Stimulated activated CD4-positive, alpha-beta T cell treated with anti-CD3 and anti-CD28 coated beads, Interleukin-1b, Interleukin-23, amount 100 ng/mL, for 1 hour (primary cell): ENCODE results near the gene COL17A1.

Experiments
- DNase-seq, 2 donors: peaks; one replicate each; pipeline ENCODE4 v3.0.0-alpha.2; 2020; ENCODE audit warnings: low read depth in 2 of 2

The COL17A1 gene

DNA sequence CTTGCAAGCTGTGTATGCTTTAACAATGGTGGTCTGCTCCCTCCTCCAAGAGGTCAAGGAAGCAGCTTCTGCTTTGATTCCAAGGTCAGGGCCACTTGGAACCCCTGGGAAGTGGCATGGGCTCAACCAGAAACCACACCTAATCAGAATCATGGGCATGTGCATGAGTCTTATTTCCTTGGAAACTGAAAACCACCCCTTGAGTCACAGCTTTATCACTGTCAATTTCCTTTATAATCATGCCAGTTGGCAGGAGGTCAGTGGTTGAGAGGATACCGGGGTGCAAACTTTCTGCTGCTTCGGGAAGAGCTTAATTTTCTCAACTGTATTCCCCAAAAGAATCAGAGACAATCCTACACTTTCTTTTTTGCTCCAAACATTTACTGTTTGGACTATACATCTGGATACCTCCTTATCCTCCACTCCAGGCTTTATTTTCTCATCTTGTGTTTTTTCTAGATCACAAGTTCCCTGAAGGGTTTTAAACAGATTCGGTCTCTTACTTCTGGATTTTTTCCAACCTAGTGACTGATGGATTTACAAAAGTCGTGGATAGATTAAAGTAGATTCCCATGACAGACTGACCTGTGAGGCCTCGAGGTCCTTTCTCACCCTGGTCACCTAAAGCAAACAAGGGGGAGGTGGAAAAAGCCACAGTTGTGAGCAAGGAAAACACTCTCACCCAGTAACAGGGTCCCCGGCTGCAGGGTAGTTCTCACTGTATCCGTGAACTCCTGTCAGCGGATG is 36.0 kb downstream of the COL17A1 start:
- DNase-seq, result no peak

DNA sequence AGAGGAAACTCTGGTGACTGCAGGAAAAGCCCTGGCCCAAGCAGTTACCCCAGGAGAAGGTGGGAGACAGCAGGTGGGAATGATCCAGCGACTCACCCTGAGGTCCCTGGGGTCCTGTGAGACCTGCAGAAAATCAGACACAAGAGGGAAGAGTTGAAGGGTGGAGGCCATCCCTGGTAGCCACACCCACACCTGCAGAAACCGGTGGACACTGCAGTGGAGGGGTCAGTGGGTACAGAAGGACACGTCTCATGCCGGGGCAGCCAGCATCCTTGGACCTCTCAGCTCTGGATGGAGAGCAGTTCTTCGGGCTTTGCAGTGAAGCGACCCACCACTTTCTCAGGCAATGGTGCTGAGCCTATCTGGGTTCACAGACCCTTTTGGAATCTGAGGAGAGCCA is 39.0 kb downstream of the COL17A1 start:
- no peak for DNase-seq

DNA sequence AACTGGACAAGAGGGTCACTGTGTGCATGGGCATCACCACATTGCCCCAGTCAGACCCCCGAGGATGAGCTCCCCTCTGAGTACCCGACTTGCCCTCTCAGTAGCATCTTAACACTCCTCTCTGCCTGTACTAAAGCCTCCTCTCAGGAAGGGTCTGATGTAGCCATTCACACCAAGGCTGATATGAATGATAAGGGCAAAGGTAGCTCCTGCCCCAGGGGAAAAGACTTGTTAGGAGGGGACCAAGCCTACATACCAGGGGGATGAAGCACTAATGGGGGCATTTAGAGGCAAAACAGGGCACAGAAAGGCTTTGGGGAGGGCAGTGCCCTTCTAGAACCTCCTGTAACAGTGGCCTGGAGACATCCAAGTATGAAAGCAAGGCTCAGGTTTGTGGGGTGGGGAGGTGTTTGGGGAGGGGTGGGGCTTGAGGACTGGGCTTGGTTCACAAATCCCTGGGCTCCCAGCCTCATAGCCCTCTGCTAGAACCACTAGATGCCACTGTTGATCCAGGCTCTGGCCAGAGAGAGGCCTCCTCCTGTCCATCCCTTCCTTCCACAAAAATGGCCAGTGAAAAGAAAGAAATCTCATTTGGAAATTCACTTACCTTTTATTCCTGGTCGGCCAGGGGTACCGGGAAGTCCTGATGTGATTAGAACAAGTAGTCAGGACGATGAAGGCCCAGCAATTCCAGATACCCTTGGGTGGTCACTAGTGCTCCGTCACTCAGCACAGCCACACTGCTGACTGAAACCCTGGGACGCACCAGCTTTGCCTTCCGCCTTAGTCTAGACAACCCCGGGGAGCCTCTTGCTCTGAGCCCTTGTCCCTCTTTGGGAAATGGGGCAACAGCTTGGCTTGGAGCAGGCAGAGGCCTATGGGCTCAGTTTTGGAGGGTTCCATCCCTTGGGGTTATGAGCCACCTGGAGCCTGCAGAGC is 40.3 kb downstream of the COL17A1 start:
- DNase-seq, result no peak

DNA sequence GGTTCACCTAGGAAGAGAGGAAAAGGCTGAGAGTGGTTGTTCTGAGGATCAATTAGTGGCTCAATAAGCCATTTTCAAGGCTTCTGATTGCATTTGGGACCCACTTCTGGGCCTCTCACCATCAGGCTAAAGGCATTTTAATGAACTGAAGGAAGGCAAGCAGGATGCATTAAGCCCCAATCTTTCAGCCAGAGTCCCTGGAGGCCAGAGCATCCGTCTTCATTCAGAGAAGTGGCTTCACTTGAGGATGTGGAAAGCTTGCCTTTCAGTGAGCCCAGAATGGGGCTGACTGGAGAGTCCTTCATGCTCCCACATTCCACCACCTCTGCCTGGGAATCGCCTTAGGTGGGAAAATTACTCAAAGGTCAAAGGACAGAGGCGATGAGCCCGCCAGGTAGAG is 41.8 kb downstream of the COL17A1 start:
- no peak for DNase-seq

DNA sequence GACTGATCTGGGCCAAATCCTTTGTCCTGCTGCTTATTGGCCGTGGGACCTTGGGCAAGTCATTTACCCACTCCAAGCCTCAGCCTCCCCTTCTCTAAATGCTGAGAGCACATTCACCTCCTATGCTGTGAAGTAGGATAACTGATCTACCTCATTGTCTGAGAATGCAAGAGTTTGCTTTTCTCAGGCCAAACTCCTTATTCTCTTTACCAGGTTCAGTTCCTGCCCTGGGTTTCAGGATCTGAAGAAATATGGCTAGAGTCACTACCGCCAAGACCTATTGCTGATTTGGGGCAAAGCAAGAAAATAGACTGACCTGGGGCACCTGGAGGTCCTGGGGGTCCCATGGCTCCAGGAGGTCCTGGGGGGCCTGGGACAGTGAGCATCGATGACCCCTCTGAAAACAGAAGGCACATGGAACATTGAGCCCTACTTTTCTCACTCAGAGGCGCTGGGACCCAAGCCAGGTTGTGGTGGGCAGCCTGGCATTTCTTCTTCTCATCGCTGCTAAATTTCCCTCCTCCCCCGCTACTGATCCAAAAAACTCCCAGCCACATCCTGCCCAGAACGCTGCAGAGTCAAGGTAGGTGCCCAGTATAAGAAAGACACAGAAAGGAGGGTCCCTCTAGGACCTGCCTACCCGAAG is 42.4 kb downstream of the COL17A1 start:
- no peak for DNase-seq

DNA sequence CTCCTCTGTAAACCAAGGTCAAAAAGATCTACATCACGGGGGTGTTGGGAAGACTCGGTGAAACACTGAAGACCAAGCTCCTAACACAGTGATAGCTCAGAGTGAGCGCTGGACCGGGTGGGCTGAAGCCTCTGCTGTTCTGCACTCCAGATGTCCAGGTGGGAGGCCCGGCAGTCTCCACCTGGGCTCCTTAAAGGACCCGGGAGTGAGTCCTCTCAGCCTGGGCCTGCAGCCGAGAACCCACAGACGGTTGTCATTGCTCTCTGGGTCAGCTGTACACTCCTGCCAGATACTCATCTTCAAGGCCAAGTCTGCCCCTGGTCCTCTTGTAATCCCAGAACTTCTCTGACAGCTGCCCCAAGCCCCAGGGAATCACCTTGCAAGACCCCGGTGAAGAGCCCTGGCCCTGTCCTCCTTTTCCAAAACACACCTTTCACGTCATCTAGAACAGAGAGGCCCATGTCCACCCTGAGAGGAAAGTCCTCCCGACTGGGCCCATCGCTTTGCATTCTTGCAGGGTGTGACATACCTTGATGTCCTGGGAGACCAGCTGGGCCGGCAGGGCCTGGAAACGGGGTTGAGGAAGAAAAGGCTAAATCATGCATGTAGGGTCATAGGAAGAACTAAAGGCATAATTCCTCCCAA is 43.7 kb downstream of the COL17A1 start:
- DNase-seq, result no peak

DNA sequence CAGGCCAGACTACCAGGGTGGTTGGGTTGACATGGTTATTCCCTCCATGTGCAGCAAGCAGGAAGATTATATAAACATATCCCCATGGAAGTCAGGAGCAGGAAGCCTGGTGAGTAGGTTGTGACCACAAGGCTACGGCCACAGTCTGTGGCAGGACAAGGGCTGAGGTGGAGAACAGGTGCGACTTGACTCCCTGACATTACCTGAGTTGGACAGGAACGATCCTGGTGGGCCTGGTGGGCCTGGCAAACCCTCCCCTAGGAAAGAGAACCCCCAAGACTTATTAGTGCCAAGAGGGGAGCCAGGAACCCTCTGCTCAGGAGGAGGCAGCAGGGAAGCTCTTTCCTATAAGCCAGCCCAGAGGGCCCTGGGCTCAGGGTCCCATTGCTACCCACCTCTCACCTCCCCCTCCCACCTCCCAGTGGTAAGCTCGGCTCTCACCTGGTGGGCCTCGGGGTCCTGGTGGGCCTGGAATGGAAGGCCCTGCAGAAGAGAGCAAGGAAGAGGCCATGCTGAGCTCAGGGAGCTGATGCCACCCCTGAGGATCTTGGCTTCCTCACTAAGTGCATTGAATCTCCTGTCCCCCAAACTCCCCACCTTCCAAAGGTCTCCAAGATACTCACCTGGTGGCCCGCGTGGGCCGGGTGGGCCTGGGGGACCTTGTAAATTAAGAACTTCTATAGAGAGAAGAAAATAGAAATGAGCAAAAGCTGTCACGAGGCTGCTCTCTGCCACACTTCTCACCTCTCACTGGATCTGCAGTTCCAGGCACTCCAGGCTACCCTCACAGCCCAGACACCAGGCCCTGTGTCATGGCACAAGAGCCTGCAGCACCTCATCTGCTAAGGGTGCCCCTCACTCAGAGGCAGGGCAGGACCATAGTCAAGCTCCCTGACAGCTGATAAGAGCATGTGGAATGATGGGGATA is 44.6 kb downstream of the COL17A1 start:
- no peak for DNase-seq

DNA sequence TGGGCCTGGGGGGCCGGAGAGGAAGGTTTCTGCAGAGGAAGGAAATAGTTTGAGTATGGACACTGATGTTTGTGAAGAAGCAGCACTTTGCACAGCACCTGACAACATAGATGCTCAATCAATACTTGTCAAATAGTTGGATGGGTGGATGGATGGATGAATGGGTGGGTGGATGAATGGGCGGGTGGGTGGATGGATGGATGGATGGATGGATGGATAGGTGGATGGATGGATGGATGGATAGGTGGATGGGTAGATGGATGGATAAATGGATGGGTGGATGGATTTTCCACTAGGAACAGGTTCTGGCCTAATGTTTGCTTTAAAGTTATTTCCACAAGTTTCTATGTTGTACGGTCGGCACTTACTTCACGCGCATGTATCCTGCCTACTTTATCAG is 45.3 kb downstream of the COL17A1 start:
- DNase-seq, result no peak

DNA sequence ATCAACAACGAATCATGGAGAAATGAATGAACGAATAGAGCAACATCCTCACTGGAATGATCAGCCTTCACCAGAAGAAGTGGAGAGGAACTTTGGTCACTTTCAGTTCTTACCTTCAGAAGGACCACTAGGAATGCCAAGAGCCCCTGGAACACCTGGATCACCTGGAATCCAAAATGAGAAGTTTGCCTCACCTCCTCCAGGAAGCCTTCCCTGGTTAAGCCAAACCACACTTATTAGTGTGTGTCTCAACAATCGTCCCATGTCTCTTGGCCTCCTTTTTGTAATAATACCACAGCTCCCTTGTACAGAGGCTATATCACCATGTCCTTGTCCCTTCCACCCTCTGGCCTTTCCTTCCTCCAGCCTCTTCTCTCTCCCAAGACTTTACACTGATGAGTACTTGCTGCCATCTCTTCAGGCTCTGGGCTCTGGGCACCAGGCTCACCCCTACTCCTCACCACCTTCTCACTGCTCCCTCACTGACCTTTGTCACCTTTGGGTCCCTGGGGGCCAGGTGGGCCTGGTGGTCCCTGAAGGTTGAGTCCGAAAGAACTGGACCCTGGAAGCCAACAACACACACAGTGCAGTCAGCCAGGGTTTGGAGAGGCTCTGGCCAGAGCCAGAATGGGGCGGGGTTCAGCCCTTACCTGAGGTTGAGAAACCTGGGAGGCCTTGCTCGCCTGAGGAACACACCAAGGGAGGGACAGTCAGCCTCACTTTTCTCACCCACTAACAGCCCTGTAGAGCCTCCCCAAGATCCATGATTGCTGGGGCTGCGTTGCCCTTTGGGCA is 46.5 kb downstream of the COL17A1 start:
- DNase-seq, result no peak

DNA sequence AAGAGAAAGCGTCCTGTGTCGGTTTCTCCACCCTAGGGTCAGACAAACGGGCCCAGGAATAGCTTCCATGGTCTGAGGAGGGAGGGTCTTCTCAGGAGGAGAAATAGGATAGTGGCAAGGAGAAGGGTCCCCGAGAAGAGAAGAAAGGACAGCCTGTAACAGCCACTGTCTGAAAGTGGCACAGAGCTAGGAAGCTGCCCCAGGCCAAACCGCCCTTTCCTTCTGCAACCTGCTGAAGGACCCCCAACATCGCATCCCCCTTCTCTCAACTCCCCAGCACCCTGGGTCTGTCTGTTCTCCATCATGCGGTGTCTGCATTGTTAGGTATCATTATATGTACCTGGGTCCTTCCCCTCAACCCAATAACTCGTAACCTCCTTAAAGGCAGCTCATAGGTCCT is 47.1 kb downstream of the COL17A1 start:
- DNase-seq, result no peak

DNA sequence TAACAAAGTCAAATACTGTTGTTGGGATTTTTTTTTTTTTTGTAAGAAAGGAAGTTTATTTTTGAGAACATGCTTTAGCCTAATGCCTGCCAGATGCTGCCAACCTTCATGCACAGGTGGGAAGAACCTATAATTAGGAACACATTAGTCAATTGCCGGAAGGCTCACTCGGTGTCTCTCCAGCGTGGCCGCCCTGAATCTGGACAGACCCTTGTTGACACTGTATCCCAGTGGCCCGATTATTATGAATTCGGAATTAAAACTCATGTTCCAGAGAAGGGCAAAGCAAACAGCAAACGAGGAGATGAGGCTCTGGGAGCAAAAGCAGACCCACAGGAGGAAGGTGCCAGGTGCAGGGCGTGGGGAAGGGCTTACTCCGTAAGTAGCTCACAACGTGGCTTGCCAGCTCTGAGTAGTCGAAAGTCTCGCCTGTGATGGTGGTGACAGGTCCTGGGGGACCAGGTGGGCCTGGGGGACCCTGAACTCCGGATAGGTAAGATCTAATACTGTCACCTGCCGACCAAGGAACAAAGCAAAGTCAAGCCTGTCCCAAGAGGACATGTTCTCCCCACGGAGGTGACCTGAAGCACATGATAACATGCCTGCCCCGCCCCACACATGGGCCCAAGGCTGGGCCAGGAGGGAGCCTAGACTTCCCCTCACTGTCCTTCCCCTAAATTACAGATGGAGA is 48.3 kb downstream of the COL17A1 start:
- DNase-seq, result no peak

DNA sequence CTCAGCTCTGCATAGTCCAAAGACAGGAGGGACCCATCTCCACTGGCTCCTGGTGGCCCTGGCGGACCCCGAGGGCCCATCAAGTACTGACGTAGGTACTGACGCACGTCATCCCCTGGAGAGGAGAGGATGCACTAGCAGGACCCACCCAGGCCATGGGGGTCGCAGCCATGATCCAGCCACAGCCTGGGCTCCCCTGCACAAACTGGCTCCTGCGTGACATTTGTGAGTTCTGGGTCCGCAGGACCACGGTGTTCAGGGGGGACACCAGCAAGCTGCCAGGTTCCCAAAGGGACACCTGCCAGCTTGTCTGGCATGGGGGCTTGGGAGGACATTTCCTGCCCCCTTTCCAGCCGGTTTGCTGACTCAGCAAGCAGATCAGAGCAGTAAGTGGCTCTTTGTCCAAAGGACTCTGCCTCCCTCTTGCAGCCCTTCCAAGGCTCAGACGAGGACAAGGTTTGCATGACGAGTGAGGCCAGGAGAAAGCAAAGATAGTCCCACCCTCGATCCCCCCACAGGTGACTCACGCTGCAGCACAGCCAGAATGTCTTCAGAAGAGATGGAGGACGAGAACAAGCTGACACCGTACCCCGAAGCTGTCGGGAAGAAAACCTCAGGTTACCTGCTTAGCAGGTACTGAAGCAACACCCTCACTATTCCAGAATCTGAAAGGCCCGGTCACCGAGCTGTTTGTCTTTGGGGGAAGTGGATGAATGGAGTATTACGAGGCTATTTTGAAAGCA is 49.0 kb downstream of the COL17A1 start:
- no peak for DNase-seq

DNA sequence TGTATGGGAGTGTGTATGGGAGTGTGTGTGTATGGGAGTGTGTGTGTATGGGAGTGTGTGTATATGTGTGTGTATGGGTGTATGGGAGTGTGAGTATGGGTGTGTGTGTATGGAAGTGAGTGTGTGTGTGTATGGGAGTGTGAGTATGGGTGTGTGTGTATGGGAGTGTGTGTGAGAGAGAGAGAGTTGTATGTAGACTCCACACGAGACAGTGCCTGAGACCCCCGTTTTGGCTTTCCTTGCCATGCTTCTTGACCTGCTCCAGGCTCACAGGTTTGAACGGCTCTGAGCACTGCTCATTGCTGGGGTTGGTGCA is 49.7 kb downstream of the COL17A1 start:
- no peak for DNase-seq

DNA sequence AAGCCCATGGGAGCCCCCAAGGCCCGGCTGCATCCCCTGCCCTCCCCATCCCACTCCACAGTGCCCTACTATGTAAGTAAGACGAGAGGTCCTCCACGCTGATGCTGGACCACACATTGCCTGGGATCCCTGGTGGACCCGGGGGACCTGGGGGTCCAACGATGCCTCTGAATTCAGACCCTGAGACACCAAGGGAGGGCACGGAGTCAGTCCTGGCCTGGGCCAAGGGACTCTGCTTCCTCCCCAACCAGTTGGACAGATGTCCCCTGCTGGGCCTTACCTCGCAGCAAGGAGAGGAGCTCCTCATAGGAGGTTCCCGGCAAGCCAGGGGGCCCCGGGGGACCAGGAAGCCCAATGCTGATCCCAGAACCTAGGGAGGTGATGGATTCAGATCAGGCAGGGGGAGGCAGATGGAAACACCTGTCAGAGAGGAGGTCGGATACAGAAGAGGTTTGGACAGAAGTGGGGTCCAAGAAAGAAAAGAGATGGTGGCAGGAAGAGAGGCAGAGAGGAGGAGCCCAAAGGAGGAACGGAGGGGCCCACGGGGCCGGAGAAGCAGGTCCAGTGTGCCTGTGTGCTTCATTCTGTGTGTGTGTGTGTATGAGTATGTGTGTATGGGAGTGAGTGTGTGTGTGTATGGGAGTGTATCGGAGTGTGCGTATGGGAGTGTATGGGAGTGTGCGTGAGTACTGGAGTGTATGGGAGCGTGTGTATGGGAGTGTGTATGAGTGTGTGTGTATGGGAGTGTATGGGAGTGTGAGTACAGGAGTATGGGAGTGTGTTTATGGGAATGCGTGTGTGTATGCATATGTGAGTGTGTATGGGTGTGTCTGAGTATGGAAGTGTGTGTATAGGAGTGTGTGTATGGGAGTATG is 50.2 kb downstream of the COL17A1 start:
- no peak for DNase-seq

DNA sequence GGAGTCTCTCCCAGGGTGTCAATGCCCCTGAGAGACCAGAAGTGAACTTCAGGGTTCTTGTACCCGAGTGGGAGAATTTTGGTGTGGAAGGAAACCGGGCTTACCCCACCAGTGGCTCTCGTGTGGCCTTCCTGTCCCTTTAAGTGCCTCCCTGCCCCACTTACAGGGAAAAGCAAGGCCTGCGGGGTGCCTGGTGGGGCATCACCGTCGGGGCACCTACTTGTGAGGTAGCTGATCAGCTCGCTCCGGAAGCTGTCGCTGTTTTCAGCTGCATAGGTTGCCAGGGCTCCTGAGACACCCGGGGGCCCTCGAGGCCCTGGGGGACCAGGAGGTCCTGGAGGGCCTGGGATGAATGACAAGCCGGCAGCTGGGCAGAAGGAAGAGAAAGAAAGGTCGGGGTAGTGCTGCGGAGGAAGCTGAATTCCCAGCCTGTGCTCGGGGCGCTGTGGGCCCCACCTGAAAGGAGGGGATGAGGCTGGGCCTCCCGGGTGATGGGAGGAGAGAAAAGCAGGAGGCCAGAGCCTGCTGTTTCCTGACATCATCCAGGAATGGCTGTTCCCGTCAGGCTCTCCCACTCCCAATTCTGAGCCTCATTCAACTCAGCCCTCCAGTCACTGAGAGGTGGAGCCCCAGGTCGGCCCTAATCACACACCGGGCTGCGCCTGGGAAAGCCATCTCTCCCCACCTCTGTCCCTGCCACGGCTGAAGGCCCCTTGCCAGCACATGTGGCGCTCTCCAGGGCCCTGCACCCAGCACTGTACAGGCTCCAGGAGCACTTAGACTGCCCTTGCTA is 51.1 kb downstream of the COL17A1 start:
- DNase-seq, result no peak

DNA sequence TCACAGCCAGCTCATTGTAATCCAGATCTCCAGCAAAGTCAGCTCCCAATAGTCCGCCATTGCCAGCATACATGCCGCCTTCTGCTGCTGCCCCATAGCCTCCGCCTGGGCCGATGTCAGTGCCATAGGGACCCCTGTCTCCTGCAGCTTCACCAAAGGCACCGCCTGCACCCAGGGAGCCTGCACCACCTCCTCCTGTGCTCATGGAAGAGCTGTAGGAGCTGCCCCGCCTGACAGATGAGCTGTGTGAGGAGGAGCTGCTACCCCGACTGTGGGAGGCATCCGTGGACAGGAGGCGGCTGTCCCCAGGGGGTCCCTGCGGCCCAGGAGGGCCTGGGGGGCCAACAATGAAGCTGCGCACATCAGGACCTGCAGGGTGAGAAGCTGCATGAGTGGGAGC is 51.7 kb downstream of the COL17A1 start:
- DNase-seq, result no peak

DNA sequence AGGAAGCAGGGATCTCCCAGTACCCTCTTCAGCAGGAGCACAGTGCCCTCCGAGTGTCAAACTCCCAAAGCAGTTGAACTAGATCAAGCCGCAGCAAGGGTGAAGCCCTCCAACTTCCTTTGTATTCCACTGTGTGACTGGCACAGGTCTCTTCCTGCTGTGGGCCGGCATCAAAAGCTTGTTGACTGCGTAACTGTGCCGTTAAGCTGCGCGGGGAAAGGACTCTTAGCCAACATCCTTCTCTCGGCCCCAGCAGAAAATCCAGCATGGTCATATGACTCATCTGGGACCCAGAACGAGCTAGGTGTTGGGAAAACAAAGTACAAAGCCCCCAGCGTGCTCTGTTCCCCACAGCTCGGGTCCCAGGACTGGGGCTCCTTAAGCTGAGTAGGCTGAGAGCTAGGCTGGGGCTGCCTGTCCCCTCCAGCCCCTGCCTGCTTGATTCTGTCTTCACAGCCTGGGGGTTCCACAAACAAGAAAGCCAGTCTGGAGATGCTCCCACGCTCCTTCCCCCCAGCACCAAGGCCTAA is 52.2 kb downstream of the COL17A1 start:
- DNase-seq, result no peak
